Breast epithelium (tissue), 4 donors: ENCODE results near the gene SIGLEC5. TPM values are rescaled to one million over a fixed set of nuclear protein-coding genes. Genes with fewer than 3 reads are reported as not detected.

Experiments used
- DNase-seq, 2 donors: peaks; one replicate each; pipeline ENCODE4 v3.0.0-alpha.2; 2019; ENCODE audit warnings: low spot score in 2 of 2
- H3K27ac ChIP-seq, 2 donors: fragments of 200-600 bp; sonication (generic) in 1 of 2; one replicate each; pipeline ENCODE4 v1.5.1; 2016 to 2019; ENCODE audit warnings: mild to moderate bottlenecking in 1 of 2
- H3K27me3 ChIP-seq, 2 donors: fragments of 200-600 bp; sonication (generic) in 1 of 2; one replicate each; pipeline versions ENCODE4 v1.5.1 to v1.6.0; 2017 to 2019; ENCODE audit warnings: control low read depth in 1 of 2, mild to moderate bottlenecking in 1 of 2
- H3K36me3 ChIP-seq: fragments of 200-600 bp; one replicate; pipeline ENCODE4 v1.5.1; 2019
- H3K4me1 ChIP-seq, 2 donors: fragments of 200-600 bp; sonication (generic); one replicate each; pipeline ENCODE4 v1.5.1; 2016 to 2019; ENCODE audit warnings: control low read depth in 1 of 2
- H3K4me3 ChIP-seq, 3 donors: fragments of 200-600 bp; sonication (generic); 1 replicate in 2 of 3; 2 replicates in 1 of 3; pipeline ENCODE4 v1.5.1; 2016 to 2019; ENCODE audit warnings: mild to moderate bottlenecking in 3 of 3, moderate library complexity in 2 of 3
- H3K9me3 ChIP-seq, 2 donors: fragments of 200-600 bp; sonication (generic) in 1 of 2; one replicate each; pipeline ENCODE4 v1.5.1; 2016 to 2019; ENCODE audit warnings: control low read depth in 1 of 2
- CTCF ChIP-seq, 3 donors: fragments of 450-650 bp; IDR thresholded peaks; one replicate each; pipeline ENCODE4 v1.5.1; 2016 to 2017; ENCODE audit warnings: antibody characterized with exemption in 3 of 3, mild to moderate bottlenecking in 3 of 3, moderate library complexity in 3 of 3
- POLR2A ChIP-seq: fragments of 450-650 bp; IDR thresholded peaks from one replicate; pipeline ENCODE4 v1.6.1; 2016; ENCODE audit warnings: antibody characterized with exemption, mild to moderate bottlenecking, moderate library complexity
- POLR2AphosphoS5 ChIP-seq, 3 donors: sonication (generic); formaldehyde crosslinking; IDR thresholded peaks; one replicate each; pipeline ENCODE4 v1.6.1; 2017; ENCODE audit warnings: antibody characterized with exemption in 3 of 3
- intact Hi-C: fragments of 100-400 bp; cut with DNase I; formaldehyde crosslinking; loops from one replicate; pipeline ENCODE4 v1.15.1; 2023; ENCODE audit warnings: low total_unique reads
- total RNA-seq, 3 donors: library from RNA; depleted of rRNA; stranded (reverse); fragments of >200 nt; gene quantifications; one replicate each; pipeline ENCODE4 v1.1.0, GENCODE V29; 2016

Gene SIGLEC5
- total RNA-seq, 3 donors from 2014 or later: 1.6 to 1.8 TPM; not detected in 1

- intact Hi-C loops: no loop called here
- no peaks in the 10 kb centered on the region for H3K36me3 ChIP-seq
- peaks cover 0 to 6% of the 10 kb centered on the region in 2 donors for H3K27me3 ChIP-seq
- no peak for TF ChIP-seq POLR2AphosphoS5 (IDR thresholded peaks at IDR 0.05)
- no peak for TF ChIP-seq CTCF (IDR thresholded peaks at IDR 0.05)
- no peak for TF ChIP-seq POLR2A
- no peak overlapping the region for H3K27ac ChIP-seq
- peaks cover 0 to 4% of the 10 kb centered on the region in 2 donors for H3K4me1 ChIP-seq
- DNase-seq: no peak
- no peak overlapping the region for H3K4me3 ChIP-seq
- H3K9me3 ChIP-seq: no peaks in the 10 kb centered on the region
Measured at GRCh38 chr19:51599084-51599483, 31.1 kb downstream of the SIGLEC5 start.

GRCh38 chr19:51598159-51598915 is 31.9 kb downstream of the SIGLEC5 start:
- intact Hi-C loops: no loop called here
- H3K4me1 ChIP-seq: peaks cover 0 to 8% of the 10 kb centered on the region in 2 donors
- no peaks in the 10 kb centered on the region for H3K36me3 ChIP-seq
- peaks cover 0 to 6% of the 10 kb centered on the region in 2 donors for H3K27me3 ChIP-seq
- no peak overlapping the region for H3K27ac ChIP-seq
- H3K4me3 ChIP-seq: no peak overlapping the region
- H3K9me3 ChIP-seq: no peaks in the 10 kb centered on the region
- DNase-seq: no peak
- no peak for TF ChIP-seq POLR2AphosphoS5 (IDR thresholded peaks at IDR 0.05)
- TF ChIP-seq CTCF (IDR thresholded peaks at IDR 0.05): no peak
- no peak for TF ChIP-seq POLR2A

GRCh38 chr19:51595190-51596175 is 34.7 kb downstream of the SIGLEC5 start:
- H3K9me3 ChIP-seq: no peaks in the 10 kb centered on the region
- H3K4me1 ChIP-seq: peaks cover 0 to 10% of the 10 kb centered on the region in 2 donors
- H3K27me3 ChIP-seq: peaks cover 0 to under 1% of the 10 kb centered on the region in 2 donors
- peak overlapping the region in 2 of 3 donors; percentile 69 to 70 for H3K4me3 ChIP-seq
- intact Hi-C loops: no loop called here
- TF ChIP-seq CTCF (IDR thresholded peaks at IDR 0.05) (no peak), POLR2A (no peak), POLR2AphosphoS5 (IDR thresholded peaks at IDR 0.05) (no peak)
- no peak overlapping the region for H3K27ac ChIP-seq
- no peak for DNase-seq
- no peaks in the 10 kb centered on the region for H3K36me3 ChIP-seq

GRCh38 chr19:51594774-51595109 is 35.5 kb downstream of the SIGLEC5 start:
- Histone ChIP-seq H3K27ac (peak overlapping the region; percentile 21 to 41), H3K4me1 (peaks cover 0 to 10% of the 10 kb centered on the region in 2 donors), H3K9me3 (no peaks in the 10 kb centered on the region), H3K4me3 (peak overlapping the region; percentile 47 to 70 (median 69)), H3K27me3 (no peaks in the 10 kb centered on the region), H3K36me3 (no peaks in the 10 kb centered on the region)
- no peak for DNase-seq
- TF ChIP-seq CTCF (IDR thresholded peaks at IDR 0.05): no peak
- TF ChIP-seq POLR2AphosphoS5 (IDR thresholded peaks at IDR 0.05): no peak
- no peak for TF ChIP-seq POLR2A
- intact Hi-C loops: no loop called here
